ENCODE results near the gene ACTR6. TPM values are rescaled to one million over a fixed set of nuclear protein-coding genes. Genes with fewer than 3 reads are reported as not detected.

The ACTR6 gene
- total RNA-seq (10 to 100 TPM; 17.8 to 27.5 (median 19.8) TPM), polyA plus RNA-seq (10 to 100 TPM in 1 of 2 donors, 1 to 10 TPM in 1; 9.4 to 16.8 TPM)
- long read RNA-seq, donor 1, partial matches to known transcripts: 0 of 5 reads
- long read RNA-seq, donor 1, other reads (novel, unspliced or antisense): 2 of 5 reads
- long read RNA-seq, donor 2, transcript ACTR6-201 (11 exons, 2,464 nt): major isoform, 14 of 17 reads
- long read RNA-seq, donor 2, partial matches to known transcripts: 0 of 17 reads
- long read RNA-seq, donor 2, other reads (novel, unspliced or antisense): 2 of 17 reads
- long read RNA-seq, donor 3, transcript ACTR6-201 (11 exons, 2,464 nt): major isoform, 37 of 44 reads
- long read RNA-seq, donor 3, partial matches to known transcripts: 1 of 44 reads
- long read RNA-seq, donor 3, other reads (novel, unspliced or antisense): 5 of 44 reads

- ATAC-seq: peak; percentile 98 to 99 (median 99)
- intact Hi-C loops (cut with DNase I): loop anchor here in 7 of 10 donors (2.0 to 10.0 kb wide), 7 partner anchors 38 to 136 kb away; partner anchors contain the start of genes BLTP3B (in 4 of the 7), DEPDC4 (in 3 of the 7) and SCYL2 (in 3 of the 7)
Observed at GRCh38 chr12:100200463-100201181, at the start of gene ACTR6. TSS of gene ACTR6 (plus strand) at chr12:100200815. CDS start at chr12:100200852, 37 bp downstream.

DNA sequence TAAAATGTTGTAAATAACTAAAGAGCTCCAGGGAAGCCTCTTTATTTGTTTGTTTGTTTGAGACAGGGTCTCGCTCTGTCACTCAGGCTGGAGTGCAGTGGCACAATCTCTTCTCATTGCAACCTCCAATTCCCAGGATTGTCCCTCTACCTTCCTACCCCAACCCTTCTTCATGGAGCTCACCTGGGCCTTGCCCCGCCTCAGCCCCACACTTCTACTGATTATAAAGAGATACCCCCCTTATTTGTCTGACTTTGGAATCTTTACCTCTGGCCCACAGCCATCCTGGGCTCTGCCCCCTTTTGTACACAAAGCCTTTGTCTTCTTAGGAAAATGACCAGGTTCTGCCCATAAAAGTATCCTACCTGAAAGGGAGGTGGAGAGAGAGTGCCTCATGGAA is 48.8 kb upstream of the ACTR6 start:
- DNase-seq (no peak), ATAC-seq (no peak)
- Histone ChIP-seq H3K4me1 (no peaks in the 10 kb centered on the region), H3K27ac (no peak overlapping the region), H3K27me3 (no peaks in the 10 kb centered on the region), H3K36me3 (no peaks in the 10 kb centered on the region), H3K4me3 (no peak overlapping the region), H3K9me3 (no peaks in the 10 kb centered on the region)
- 93 to 99% methylated on average over 2 of the region's 2 CpGs for WGBS, 2 donors
- intact Hi-C loops (cut with DNase I): loop anchor here in 4 of 10 donors (5.0 to 10.0 kb wide), 3 partner anchors 46 to 403 kb away; partner anchors contain the start of gene ACTR6 (in 1 of the 4)
- no peak for TF ChIP-seq CTCF (IDR thresholded peaks at IDR 0.05)

More at GRCh38 chr12:100200463-100201181, at the start of gene ACTR6:
- H3K4me3 ChIP-seq: peak within 1 kb of the TSS; percentile 60 to 84 (median 72)
- DNase-seq: peak; percentile 93 to 97
- WGBS, 2 donors: 0% methylated on average over 38 of the region's 38 CpGs
- peaks cover 0 to 23% (median under 1%) of the 10 kb centered on the region in 9 donors for H3K36me3 ChIP-seq
- no peaks in the 10 kb centered on the region for H3K27me3 ChIP-seq
- peaks cover 0 to 31% (median 20%) of the 10 kb centered on the region in 9 donors for H3K4me1 ChIP-seq
- no peaks in the 10 kb centered on the region for H3K9me3 ChIP-seq
- no peak for TF ChIP-seq CTCF (IDR thresholded peaks at IDR 0.05)
- H3K27ac ChIP-seq: peak within 1 kb of the TSS in 9 of 10 donors; percentile 59 to 85 (median 69)

DNA sequence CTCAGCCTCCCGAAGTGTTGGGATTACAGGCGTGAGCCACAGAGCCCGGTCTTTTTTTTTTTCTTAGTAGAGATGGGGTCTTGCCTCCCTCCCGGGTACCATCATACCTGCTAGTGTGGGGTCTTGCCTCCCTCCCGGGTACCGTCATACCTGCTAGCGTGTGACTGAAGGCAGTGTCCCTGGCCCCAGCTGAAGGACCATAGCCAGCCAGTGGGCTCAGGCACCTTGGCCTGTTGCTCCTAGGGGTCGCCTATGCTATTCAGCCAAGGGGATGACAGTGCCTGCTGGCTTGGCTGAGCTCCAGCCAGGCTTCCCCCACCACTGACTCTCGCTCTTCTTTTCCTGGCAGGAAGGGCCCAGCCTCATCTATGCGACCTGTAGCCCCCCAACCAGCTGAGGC is 47.5 kb upstream of the ACTR6 start:
- 93 to 96% methylated on average over 10 of the region's 10 CpGs for WGBS, 2 donors
- H3K4me1 ChIP-seq: no peaks in the 10 kb centered on the region
- intact Hi-C loops (cut with DNase I): loop anchor here in 4 of 10 donors (5.0 to 10.0 kb wide), 3 partner anchors 44 to 402 kb away; partner anchors contain the start of gene ACTR6 (in 1 of the 4)
- DNase-seq (no peak), ATAC-seq (no peak)
- H3K27me3 ChIP-seq: no peaks in the 10 kb centered on the region
- H3K36me3 ChIP-seq: no peaks in the 10 kb centered on the region
- no peak overlapping the region for H3K27ac ChIP-seq
- H3K4me3 ChIP-seq: no peak overlapping the region
- TF ChIP-seq CTCF (IDR thresholded peaks at IDR 0.05): no peak
- no peaks in the 10 kb centered on the region for H3K9me3 ChIP-seq
